Measurements from ENCODE around the gene RXRB. TPM values are rescaled to one million over a fixed set of nuclear protein-coding genes. Genes with fewer than 3 reads are reported as not detected.

Gene RXRB
- total RNA-seq, 1 experiment from 2014 or later, result 25.9 TPM

- Histone ChIP-seq H3K27me3 (no peaks in the 10 kb centered on the region), H3K9me3 (replicated peaks) (no peaks in the 10 kb centered on the region), H3K36me3 (peaks cover 24% of the 10 kb centered on the region), H3K27ac (no peak overlapping the region), H3K4me1 (peaks cover 16% of the 10 kb centered on the region), H3K4me3 (no peak overlapping the region)
- no peak for DNase-seq
These were observed 5.8 kb upstream of the RXRB start for GRCh38 chr6:33206027-33206863.

- Histone ChIP-seq H3K27me3 (no peaks in the 10 kb centered on the region), H3K9me3 (replicated peaks) (no peaks in the 10 kb centered on the region), H3K4me1 (peaks cover 16% of the 10 kb centered on the region), H3K36me3 (peaks cover 24% of the 10 kb centered on the region), H3K27ac (no peak overlapping the region), H3K4me3 (no peak overlapping the region)
- DNase-seq, result no peak
These were observed 4.9 kb upstream of the RXRB start for GRCh38 chr6:33205191-33206026.

DNA sequence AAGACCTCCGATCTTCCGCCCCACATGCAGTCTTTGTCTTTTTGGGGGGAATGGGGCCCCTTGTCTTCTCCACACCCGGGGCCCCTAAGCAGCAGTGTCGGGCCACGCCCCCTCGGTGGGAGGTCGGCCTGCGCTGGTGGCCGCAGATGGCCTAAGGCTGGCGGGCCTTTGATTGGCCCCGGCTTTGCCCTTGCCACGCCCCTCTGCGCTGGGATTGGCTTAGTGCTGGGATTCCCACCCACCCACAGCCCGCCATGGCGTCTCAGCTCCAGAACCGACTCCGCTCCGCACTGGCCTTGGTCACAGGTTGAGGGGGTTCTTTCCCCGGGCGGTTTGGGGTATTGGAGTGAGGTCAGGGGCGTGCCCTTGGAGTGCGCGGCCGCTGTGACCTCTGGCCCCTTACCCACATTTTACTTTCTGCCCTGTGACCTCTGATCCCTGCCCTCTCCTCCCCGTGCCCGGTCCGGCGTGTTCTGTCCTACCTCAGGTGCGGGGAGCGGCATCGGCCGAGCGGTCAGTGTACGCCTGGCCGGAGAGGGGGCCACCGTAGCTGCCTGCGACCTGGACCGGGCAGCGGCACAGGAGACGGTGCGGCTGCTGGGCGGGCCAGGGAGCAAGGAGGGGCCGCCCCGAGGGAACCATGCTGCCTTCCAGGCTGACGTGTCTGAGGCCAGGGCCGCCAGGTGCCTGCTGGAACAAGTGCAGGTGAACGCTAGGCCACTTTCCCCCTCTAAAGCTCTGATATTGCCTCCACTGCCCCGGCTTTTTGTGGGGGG lies 4.1 kb upstream of the RXRB start, which contains the start of gene HSD17B8:
TSS of gene HSD17B8 (plus strand) at position 241 of the 776 bp plus-strand sequence. CDS start at position 255, 14 bp downstream.
- Histone ChIP-seq H3K27ac (no peak within 1 kb of the TSS), H3K36me3 (peaks cover 24% of the 10 kb centered on the region)

GRCh38 chr6:33204165-33204414 lies 3.6 kb upstream of the RXRB start:
- no peak overlapping the region for H3K4me3 ChIP-seq
- no peak overlapping the region for H3K27ac ChIP-seq

More for the DNA sequence above, 4.1 kb upstream of the RXRB start, which contains the start of gene HSD17B8:
- Histone ChIP-seq H3K9me3 (replicated peaks) (no peaks in the 10 kb centered on the region), H3K27me3 (no peaks in the 10 kb centered on the region), H3K4me1 (peaks cover 16% of the 10 kb centered on the region), H3K4me3 (peak within 1 kb of the TSS; percentile 54)
- peak; percentile 83 to 84 for DNase-seq

GRCh38 chr6:33203443-33204164 lies 3.1 kb upstream of the RXRB start:
- no peak overlapping the region for H3K27ac ChIP-seq
- no peak overlapping the region for H3K4me3 ChIP-seq
- no peaks in the 10 kb centered on the region for H3K27me3 ChIP-seq
- no peaks in the 10 kb centered on the region for H3K9me3 ChIP-seq (replicated peaks)
- DNase-seq, result no peak
- peaks cover 24% of the 10 kb centered on the region for H3K36me3 ChIP-seq
- H3K4me1 ChIP-seq, result peaks cover 14% of the 10 kb centered on the region

More at GRCh38 chr6:33204165-33204414, 3.6 kb upstream of the RXRB start:
- H3K4me1 ChIP-seq, result peaks cover 16% of the 10 kb centered on the region
- H3K36me3 ChIP-seq, result peaks cover 24% of the 10 kb centered on the region
- no peak for DNase-seq
- no peaks in the 10 kb centered on the region for H3K27me3 ChIP-seq
- no peaks in the 10 kb centered on the region for H3K9me3 ChIP-seq (replicated peaks)

DNA sequence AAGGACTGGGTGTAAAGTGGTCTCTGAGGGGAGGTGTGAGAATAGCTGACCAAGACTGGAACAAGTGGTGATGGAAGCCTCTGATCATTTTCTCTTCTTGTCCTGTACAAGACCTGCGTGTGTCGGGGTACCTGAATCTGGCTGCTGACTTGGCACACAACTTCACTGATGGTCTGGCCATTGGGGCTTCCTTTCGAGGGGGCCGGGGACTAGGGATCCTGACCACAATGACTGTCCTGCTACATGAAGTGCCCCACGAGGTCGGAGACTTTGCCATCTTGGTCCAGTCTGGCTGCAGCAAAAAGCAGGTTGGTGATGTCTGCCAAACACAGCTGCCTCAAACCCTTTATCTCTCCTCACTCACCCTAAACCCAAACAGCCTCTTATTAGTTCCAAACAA lies 2.3 kb upstream of the RXRB start:
- H3K27me3 ChIP-seq, result no peaks in the 10 kb centered on the region
- no peak for DNase-seq
- peaks cover 24% of the 10 kb centered on the region for H3K36me3 ChIP-seq
- H3K4me1 ChIP-seq, result peaks cover 14% of the 10 kb centered on the region
- H3K9me3 ChIP-seq (replicated peaks), result no peaks in the 10 kb centered on the region
- no peak overlapping the region for H3K27ac ChIP-seq
- H3K4me3 ChIP-seq, result no peak overlapping the region

- no peak for DNase-seq
- Histone ChIP-seq H3K27me3 (no peaks in the 10 kb centered on the region), H3K9me3 (replicated peaks) (no peaks in the 10 kb centered on the region), H3K36me3 (peaks cover 28% of the 10 kb centered on the region), H3K4me3 (peak overlapping the region; percentile 81), H3K4me1 (peaks cover 14% of the 10 kb centered on the region), H3K27ac (no peak overlapping the region)
These were observed 1.5 kb upstream of the RXRB start for GRCh38 chr6:33201935-33202334.

GRCh38 chr6:33201147-33201545 lies 681 bp upstream of the RXRB start:
- DNase-seq, result no peak
- Histone ChIP-seq H3K36me3 (peaks cover 31% of the 10 kb centered on the region), H3K27ac (peak overlapping the region; percentile 87)

DNA sequence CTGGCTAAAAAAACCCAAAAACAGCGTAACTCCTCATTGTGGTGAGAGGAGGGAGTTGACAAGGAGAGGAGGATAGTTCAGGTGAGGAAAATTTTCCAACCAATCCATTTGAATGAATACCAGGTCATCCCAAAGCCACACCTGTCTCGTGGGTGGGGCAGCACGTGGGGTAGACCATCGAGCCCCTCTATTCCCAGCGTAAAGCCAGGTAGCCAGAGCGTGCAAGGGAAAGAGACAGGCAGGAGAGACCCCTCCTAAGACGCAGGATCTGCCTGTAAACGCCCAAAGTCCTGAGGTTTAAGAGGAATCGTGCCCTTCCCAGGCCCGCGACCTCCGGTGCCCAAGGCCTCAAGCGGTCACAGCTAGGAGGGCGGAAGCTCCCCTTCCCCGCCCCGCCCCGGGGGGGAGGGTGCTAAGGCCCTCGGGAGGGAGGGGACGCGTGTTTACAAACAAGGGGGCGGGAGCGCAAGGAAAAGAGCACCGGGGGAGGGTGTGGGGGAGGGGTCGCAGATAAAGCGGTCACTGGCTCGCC lies 712 bp downstream of the RXRB start:
- no peaks in the 10 kb centered on the region for H3K27me3 ChIP-seq
- DNase-seq, result peak in 1 of 2 experiments; percentile 73
- peaks cover 43% of the 10 kb centered on the region for H3K36me3 ChIP-seq
- peak overlapping the region; percentile 81 for H3K4me3 ChIP-seq
- no peaks in the 10 kb centered on the region for H3K9me3 ChIP-seq (replicated peaks)
- peaks cover 9% of the 10 kb centered on the region for H3K4me1 ChIP-seq
- peak overlapping the region; percentile 87 for H3K27ac ChIP-seq

More at GRCh38 chr6:33201147-33201545, 681 bp upstream of the RXRB start:
- Histone ChIP-seq H3K9me3 (replicated peaks) (no peaks in the 10 kb centered on the region), H3K4me3 (peak overlapping the region; percentile 81), H3K4me1 (peaks cover 9% of the 10 kb centered on the region), H3K27me3 (no peaks in the 10 kb centered on the region)

GRCh38 chr6:33198853-33199436 lies 1.5 kb downstream of the RXRB start:
- Histone ChIP-seq H3K4me3 (no peak overlapping the region), H3K9me3 (replicated peaks) (no peaks in the 10 kb centered on the region), H3K36me3 (peaks cover 47% of the 10 kb centered on the region)

DNA sequence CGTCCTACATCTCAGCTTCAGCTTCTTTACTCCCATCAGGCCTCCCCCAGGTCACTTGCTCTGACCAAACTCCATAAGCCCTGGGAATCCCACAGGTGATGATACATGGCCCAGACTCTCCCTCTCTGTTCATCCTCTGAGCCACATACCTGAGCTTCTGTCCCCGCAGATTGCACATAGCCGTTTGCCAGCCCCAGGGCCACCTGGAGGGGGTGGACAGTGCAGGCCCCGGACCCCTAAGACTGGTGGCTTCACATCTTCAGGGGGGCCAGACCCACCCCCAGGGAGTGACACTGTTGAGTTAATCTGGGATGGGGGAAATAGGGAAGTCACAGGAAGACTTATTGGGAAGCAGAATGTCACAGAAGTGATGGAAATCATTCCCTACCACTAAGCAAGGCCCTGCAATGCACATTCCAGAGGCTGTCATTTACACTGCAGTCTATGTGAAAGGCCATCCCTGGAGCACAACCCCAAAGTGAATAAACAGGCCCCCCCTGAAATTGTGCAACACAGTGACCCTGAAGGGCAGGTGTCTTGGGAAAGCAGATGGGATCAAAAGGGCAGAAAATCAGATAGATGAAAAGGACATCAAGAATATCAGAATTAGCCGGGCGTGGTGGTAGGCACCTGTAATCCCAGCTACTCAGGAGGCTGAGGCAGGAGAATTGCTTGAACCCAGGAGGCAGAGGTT lies 2.2 kb downstream of the RXRB start:
- Histone ChIP-seq H3K4me3 (no peak overlapping the region), H3K36me3 (peaks cover 40% of the 10 kb centered on the region)
- no peak for DNase-seq

More at GRCh38 chr6:33198853-33199436, 1.5 kb downstream of the RXRB start:
- no peak for DNase-seq
- Histone ChIP-seq H3K4me1 (peaks cover 6% of the 10 kb centered on the region), H3K27ac (no peak overlapping the region), H3K27me3 (no peaks in the 10 kb centered on the region)

GRCh38 chr6:33197431-33198048 lies 2.9 kb downstream of the RXRB start:
- H3K36me3 ChIP-seq, result peaks cover 33% of the 10 kb centered on the region
- no peaks in the 10 kb centered on the region for H3K27me3 ChIP-seq
- H3K27ac ChIP-seq, result no peak overlapping the region
- H3K4me3 ChIP-seq, result no peak overlapping the region
- peak; percentile 61 to 82 for DNase-seq
- H3K4me1 ChIP-seq, result peaks cover 10% of the 10 kb centered on the region
- no peaks in the 10 kb centered on the region for H3K9me3 ChIP-seq (replicated peaks)

More for the DNA sequence above, 2.2 kb downstream of the RXRB start:
- Histone ChIP-seq H3K27me3 (no peaks in the 10 kb centered on the region), H3K9me3 (replicated peaks) (no peaks in the 10 kb centered on the region), H3K4me1 (peaks cover 6% of the 10 kb centered on the region), H3K27ac (no peak overlapping the region)

Measured in SJCRH30 (cell line).